ENCODE results near the gene C1GALT1C1.

The C1GALT1C1 gene

GRCh38 chrX:120638619-120639018 lies 8.8 kb upstream of the C1GALT1C1 start:
- no peaks in the 10 kb centered on the region for H3K36me3 ChIP-seq (ENCODE audit: control insufficient read depth, low read length)
- H3K4me2 ChIP-seq (ENCODE audit: low read length), result no peak overlapping the region
- TF ChIP-seq EZH2phosphoT487 (IDR thresholded peaks at IDR 0.05; ENCODE audit: borderline replicate concordance, low read length), result no peak
- no peak for TF ChIP-seq CTCF (IDR thresholded peaks at IDR 0.05; ENCODE audit: low read depth, low read length, poor library complexity, severe bottlenecking)
- no peak overlapping the region for H3K4me3 ChIP-seq (ENCODE audit: low read length)
- H4K20me1 ChIP-seq (ENCODE audit: control insufficient read depth, insufficient read depth, low read depth, low read length), result no peaks in the 10 kb centered on the region
- H3K9me2 ChIP-seq (replicated peaks; ENCODE audit: control insufficient read depth, low read length), result no peaks in the 10 kb centered on the region
- H3K27ac ChIP-seq (ENCODE audit: low read depth, low read length), result no peak overlapping the region
- no peaks in the 10 kb centered on the region for H3K79me2 ChIP-seq (ENCODE audit: control insufficient read depth, low read length)
- H3K4me1 ChIP-seq (ENCODE audit: control insufficient read depth, low read length), result peaks cover 3% of the 10 kb centered on the region; the same call in 1 of the 2 replicates
- no peaks in the 10 kb centered on the region for H3K9me3 ChIP-seq (ENCODE audit: control insufficient read depth, insufficient read depth, low read length)
- H3K27me3 ChIP-seq (ENCODE audit: control insufficient read depth, low read length), result no peaks in the 10 kb centered on the region
- H3F3A ChIP-seq (ENCODE audit: control insufficient read depth, insufficient read depth), result no peaks in the 10 kb centered on the region

DNA sequence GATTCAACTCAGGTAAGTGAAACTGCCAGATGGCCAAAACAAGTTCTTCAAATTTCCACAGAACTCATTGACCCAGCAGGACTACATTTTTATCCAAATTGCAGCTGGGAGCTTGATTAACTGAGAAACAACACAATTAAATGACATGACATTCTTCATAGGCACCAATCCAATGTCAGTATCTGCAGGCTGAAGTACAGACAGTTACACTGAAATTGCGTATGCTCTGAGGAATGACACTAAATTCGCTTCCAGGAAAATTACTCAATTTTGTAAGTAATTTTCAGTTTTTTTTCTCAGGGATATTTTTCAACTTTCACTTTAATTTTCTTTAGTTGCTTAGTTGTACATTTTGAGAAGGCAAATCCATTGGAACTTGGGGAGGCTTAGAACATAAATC lies 4.5 kb downstream of the C1GALT1C1 start:
- H3K4me3 ChIP-seq (ENCODE audit: low read length), result no peak overlapping the region
- no peak overlapping the region for H3K27ac ChIP-seq (ENCODE audit: low read depth, low read length)
- H4K20me1 ChIP-seq (ENCODE audit: control insufficient read depth, insufficient read depth, low read depth, low read length), result no peaks in the 10 kb centered on the region
- H3K4me1 ChIP-seq (ENCODE audit: control insufficient read depth, low read length), result peaks cover 29% of the 10 kb centered on the region
- peaks cover 32% of the 10 kb centered on the region for H3K79me2 ChIP-seq (ENCODE audit: control insufficient read depth, low read length)
- peaks cover 6% of the 10 kb centered on the region; the same call in 1 of the 2 replicates for H3K36me3 ChIP-seq (ENCODE audit: control insufficient read depth, low read length)
- TF ChIP-seq CTCF (IDR thresholded peaks at IDR 0.05; ENCODE audit: low read depth, low read length, poor library complexity, severe bottlenecking) (no peak), EZH2phosphoT487 (IDR thresholded peaks at IDR 0.05; ENCODE audit: borderline replicate concordance, low read length) (no peak)
- no peak overlapping the region for H3K4me2 ChIP-seq (ENCODE audit: low read length)
- H3K9me2 ChIP-seq (replicated peaks; ENCODE audit: control insufficient read depth, low read length), result no peaks in the 10 kb centered on the region
- H3K9me3 ChIP-seq (ENCODE audit: control insufficient read depth, insufficient read depth, low read length), result no peaks in the 10 kb centered on the region
- H3F3A ChIP-seq (ENCODE audit: control insufficient read depth, insufficient read depth), result peaks cover 4% of the 10 kb centered on the region
- H3K27me3 ChIP-seq (ENCODE audit: control insufficient read depth, low read length), result no peaks in the 10 kb centered on the region

DNA sequence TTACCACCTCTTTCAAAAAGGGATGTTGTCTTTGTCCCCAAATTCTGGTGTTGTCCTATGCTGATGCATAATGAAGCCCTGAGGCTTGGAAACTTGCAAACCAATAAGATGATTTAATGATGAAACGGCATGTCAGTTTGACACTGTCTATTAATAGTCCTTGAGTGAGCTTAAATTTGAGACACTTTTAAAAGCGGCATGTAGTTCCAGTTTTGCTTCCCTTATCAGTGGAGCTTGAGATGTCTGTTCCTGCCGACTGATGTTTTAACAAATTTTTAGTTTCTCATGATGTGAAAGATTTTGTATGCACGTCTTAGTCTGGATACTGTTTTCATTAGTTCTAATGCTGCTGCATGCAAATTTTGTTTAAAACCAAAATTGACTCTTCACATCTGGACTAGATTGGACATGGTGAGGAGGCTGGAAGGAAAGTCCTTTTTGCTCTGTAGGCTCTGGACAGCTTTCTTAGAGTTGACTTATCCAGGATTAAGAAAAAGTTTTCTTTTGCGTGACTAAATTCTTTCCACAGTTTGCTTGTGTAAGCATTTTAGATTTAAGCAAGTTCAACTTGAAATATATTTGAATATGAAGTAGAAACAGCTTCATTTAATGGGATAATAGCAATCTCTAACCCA lies 11.7 kb downstream of the C1GALT1C1 start:
- no peaks in the 10 kb centered on the region for H4K20me1 ChIP-seq (ENCODE audit: control insufficient read depth, insufficient read depth, low read depth, low read length)
- H3K9me2 ChIP-seq (replicated peaks; ENCODE audit: control insufficient read depth, low read length), result no peaks in the 10 kb centered on the region
- TF ChIP-seq EZH2phosphoT487 (IDR thresholded peaks at IDR 0.05; ENCODE audit: borderline replicate concordance, low read length), result no peak
- TF ChIP-seq CTCF (IDR thresholded peaks at IDR 0.05; ENCODE audit: low read depth, low read length, poor library complexity, severe bottlenecking), result no peak
- peak overlapping the region; percentile 46 for H3K4me3 ChIP-seq (ENCODE audit: low read length)
- peaks cover 23% of the 10 kb centered on the region for H3K4me1 ChIP-seq (ENCODE audit: control insufficient read depth, low read length)
- peak overlapping the region; percentile 57 for H3K27ac ChIP-seq (ENCODE audit: low read depth, low read length)
- H3K79me2 ChIP-seq (ENCODE audit: control insufficient read depth, low read length), result no peaks in the 10 kb centered on the region
- H3K36me3 ChIP-seq (ENCODE audit: control insufficient read depth, low read length), result peaks cover 27% of the 10 kb centered on the region
- peak overlapping the region; percentile 56 for H3K4me2 ChIP-seq (ENCODE audit: low read length)
- peaks cover 8% of the 10 kb centered on the region for H3F3A ChIP-seq (ENCODE audit: control insufficient read depth, insufficient read depth)
- H3K27me3 ChIP-seq (ENCODE audit: control insufficient read depth, low read length), result no peaks in the 10 kb centered on the region
- H3K9me3 ChIP-seq (ENCODE audit: control insufficient read depth, insufficient read depth, low read length), result no peaks in the 10 kb centered on the region
